GM19397 (cell line): ENCODE data around the gene JCHAIN.
"Not testable (repeated sequence)": the region's sequence is repeated elsewhere in the genome, so short reads cannot be mapped to it uniquely, and the experiment has no call there.

Experiments used
- ATAC-seq: cut with Tn5 transposase; IDR thresholded peaks from one replicate; pipeline ENCODE4 v1.9.1; 2021; ENCODE audit warnings: mild to moderate bottlenecking, moderate library complexity; ENCODE audit not compliant: unreplicated experiment

Gene JCHAIN

DNA sequence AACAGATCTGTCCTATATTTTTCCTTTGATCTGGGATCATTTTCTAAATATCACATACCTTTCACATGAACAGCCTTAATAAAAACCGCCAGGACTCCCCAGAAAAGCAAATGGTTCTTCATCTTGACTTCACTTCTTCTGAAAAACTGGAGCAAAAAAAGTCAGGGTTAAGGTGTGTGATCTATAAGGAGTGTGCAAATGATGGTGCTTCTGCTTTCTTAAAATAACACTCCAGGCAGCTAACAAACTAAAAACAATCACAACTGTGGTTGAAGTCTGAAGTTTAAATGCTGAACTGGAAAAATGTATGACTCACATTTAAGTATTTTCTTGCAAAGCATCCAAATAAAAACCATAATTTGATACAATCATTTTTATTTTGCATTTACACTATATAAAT lies at the start of gene JCHAIN:
TSS of gene JCHAIN (minus strand) at position 140 of the 400 bp plus-strand sequence. CDS start at position 122, 18 bp downstream.
- ATAC-seq = no peak

DNA sequence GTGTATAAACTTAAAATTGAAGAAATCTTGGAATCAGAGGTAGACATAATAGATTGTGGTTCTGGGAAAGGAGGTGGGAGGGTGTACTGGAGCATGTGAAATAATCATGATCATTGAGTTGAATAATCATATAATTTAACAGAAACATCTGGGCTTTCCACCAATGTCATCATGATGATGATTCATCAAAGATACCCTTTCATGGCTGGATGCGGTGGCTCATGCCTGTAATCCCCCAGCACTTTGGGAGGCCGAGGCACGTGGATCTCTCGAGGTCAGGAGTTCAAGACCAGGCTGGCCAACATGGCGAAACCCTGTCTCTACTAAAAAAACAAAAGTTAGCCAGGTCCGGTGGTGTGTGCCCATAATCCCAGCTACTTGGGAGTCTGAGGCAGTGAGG lies 48.8 kb upstream of the JCHAIN start:
- peak; percentile 7 for ATAC-seq

DNA sequence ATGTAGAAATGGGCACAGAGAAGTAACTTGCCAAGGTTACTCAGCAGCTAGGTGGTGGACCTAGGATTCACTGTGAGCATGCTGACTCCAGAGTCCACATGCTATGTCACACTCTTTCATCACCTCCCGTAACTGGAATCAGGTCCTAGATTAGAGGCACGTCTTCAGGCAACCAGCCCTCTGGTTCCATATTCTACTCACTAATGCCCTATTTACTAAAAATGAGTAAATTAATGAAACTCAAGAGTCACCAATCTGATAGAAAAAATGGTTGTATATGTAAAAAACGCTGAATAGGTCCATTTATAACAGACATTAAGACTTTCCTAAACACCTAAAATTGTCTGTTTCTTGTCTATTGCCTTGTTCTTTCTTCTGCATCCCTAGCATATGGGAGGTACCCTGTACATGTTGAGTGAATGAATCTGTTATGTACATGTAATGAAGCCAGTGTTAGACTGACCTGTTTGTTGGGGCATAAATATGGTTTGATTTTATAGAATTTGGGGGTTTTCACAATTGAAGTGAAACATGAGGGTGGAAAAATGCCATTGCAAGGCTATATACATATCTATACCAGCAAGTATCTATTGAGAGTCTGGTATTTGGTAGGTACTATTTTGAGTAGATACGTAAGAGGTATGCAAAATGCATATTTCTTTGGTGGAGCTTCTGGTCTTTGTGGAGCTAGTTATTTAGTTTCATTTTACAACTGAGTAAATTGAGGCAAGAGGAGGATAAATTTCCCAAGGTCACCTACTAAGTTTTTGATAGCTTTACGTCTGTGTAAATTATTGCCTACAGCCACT lies 48.0 kb upstream of the JCHAIN start:
- ATAC-seq = peak; percentile 64

- ATAC-seq = peak; percentile 29
These were observed 47.3 kb upstream of the JCHAIN start for GRCh38 chr4:70713453-70714078.

DNA sequence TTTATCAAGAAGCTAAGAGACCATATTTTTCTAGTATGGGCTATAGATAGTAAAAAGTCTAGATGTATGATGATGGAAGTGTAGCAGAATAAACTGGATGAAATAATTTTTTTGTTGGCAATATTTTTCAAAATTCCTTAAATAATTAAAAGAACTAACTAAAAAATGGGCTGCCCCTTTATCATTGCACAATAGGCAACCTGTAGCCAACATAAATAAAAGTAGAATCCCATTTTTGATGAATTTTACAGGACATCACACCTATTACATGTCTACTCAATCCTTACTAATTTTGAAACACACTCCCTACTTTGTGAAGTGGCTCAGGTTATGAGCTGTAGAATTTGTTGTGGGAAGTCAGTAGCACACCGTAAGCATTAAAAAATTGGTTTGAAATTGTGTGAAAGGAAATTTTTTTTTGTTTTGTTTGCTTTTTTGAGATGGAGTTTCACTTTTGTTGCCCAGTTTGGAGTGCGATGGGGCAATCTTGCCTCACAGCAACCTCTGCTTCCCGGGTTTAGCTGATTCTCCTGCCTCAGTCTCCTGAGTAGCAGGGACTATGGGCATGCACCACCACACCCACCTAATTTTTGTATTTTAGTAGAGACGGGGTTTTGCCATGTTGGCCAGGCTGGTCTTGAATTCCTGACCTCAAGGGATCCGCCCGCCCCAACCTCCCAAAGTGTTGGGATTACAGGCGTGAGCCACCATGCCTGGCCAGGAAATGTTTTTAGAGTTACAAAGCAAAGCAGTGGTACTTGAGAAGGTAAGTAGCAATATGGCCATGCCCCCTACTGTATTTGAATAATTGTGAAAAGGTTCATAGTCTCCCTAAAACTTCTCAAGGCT lies 46.5 kb upstream of the JCHAIN start:
- ATAC-seq = no peak

DNA sequence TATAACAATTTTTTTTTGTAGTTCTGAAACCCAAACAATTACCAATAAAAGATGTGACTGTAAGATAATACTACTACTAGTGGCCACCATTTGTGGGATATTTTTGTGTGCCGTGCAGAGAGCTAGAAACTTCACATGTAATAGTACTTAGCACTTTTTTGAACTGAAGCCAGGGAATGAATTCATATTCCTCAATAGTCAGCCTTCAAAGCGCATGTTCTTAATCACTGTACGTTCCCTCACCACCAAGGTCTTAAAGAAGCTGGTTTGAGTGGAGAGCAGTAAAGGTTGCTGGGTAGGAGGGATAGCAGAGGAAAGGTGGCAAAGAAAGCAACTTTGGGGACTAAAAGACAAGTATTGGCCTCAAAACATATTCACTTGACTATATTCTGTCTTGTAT lies 45.8 kb upstream of the JCHAIN start:
- ATAC-seq = no peak

- ATAC-seq = no peak
These were observed 45.3 kb upstream of the JCHAIN start for GRCh38 chr4:70711599-70711998.

DNA sequence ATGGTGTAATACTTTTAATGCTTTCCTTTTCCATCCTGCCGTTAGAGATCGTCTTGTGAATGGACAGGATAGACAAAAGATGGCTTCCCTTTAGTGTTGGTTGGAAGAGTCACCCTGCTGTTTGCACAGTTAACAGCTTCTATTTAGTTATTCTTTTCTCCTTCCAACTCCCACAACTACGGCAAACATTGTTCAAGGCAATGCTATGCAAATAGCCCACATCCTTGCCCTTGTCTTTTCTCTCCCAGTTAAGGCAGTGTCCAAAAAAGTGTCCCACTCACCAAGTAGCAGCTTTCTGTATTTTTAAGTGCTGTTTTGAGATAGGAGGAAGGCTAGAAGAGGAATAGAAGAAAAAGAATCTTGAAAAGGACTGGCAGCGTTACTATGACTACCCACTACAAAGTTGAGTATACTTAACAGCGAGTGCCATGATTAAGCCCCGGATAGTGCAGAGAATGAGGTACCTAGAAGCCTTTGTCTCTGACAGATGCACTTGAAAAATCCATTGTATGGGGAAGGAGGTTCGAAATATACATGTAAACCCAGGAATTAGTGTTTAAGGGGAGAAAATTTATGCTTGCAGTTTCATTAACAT lies 43.4 kb upstream of the JCHAIN start:
- no peak for ATAC-seq

- no peak for ATAC-seq
These were observed 40.2 kb upstream of the JCHAIN start for GRCh38 chr4:70706516-70706915.

- ATAC-seq = no peak
These were observed 39.7 kb upstream of the JCHAIN start for GRCh38 chr4:70706044-70706461.

- ATAC-seq = peak; percentile 60
These were observed 39.1 kb upstream of the JCHAIN start for GRCh38 chr4:70705183-70706043.

DNA sequence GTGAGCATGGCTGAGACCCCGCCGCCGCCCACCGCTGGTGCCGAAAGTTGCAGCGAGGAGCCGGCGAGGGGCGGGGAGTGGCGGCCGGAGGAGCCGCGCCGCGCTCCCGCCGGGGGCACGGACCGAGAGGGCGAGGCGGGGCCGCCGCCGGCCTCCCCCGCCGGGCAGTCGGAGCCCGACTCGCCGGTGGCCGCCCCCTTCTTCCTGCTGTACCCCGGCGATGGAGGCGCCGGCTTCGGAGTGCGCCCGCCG lies 38.5 kb upstream of the JCHAIN start:
- ATAC-seq = peak; percentile 39

- ATAC-seq = peak; percentile 77
These were observed 38.1 kb upstream of the JCHAIN start for GRCh38 chr4:70704215-70704930.

DNA sequence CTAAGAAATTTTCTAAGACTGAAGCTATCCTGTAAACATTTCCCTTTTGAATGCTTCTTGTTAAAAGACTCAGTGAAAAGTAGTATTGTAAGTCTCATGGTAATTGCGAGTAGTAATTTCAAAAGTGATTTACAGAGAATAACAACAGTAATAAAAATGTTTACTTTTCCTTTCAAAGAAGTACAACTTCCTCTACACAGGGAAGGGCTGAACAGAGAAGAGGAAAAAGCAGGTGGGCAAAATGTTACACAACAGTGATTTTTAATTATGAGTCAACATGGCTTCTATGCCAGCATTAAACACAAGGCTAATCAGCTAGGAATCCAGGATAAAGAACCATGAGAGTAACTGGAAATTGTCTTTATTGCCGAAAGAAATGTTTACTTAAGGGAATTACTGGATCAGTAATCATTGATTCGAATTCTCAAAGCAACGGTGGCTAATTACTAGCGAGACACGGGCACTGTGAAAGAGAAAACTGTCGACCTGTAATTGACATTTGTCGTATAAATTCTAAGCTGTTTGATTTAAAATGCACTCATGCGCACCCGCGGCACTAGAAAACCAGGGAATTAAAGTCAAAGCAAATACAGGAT lies 37.4 kb upstream of the JCHAIN start:
- ATAC-seq = no peak

- not testable (repeated sequence) for ATAC-seq
These were observed 36.3 kb upstream of the JCHAIN start for GRCh38 chr4:70702592-70702991.

DNA sequence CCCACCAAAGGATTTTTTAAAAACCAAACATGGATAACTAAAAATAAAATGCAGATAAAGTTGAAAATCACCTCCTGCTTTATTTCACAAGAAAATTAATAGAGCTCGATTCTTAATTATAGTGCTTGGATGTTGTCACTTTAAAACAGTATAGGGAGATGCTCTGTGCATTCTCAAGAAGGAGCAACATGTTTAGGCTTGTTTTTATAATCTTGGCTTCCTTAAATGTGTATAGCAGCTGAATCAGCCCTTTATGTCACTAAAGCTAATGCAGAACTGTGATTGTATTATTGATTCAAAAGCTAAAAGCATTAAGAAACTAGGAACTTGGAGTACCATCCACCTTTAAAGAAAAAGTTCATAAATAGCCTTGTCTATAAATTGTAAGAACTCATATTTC lies 35.0 kb upstream of the JCHAIN start:
- no peak for ATAC-seq

- ATAC-seq = no peak
These were observed 34.4 kb upstream of the JCHAIN start for GRCh38 chr4:70700712-70701111.

DNA sequence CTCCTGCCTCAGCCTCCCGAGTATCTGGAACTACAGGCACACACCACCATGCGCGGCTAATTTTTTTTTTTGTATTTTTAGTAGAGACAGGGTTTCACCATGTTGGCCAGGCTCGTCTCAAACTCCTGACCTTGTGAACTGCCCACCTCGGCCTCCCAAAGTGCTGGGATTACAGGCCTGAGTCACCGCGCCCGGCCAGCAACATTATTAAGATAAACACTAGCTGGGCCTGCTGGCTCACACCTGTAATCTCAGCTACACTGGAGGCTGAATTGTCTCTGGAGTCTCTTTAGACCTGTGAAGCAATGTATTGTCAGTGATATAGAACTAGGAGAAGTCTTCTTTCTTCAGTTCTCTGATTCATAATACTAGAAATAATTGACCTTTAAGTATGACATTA lies 32.1 kb upstream of the JCHAIN start:
- not testable (repeated sequence) for ATAC-seq

DNA sequence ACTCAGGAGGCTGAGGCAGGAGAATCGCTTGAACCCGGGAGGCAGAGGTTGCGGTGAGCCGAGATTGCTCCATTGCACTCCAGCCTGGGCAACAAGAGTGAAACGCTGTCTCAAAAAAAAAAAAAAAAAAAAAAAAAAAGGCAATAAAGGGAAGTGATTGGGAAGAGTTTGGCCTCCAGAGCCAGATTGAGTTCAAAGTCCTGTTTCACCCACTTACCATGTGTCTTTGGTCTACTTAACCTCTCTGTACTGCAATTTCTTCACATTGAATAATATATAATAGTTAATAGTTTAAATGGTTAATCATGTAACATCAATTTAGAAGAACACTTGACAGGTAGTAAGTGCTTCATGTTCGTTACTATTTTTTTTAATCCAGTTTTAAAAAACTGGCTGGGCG lies 28.3 kb upstream of the JCHAIN start:
- not testable (repeated sequence) for ATAC-seq
